Kidney (tissue), 14 donors: ENCODE results near the gene C2orf76. TPM values are rescaled to one million over a fixed set of nuclear protein-coding genes. Genes with fewer than 3 reads are reported as not detected.

Source experiments
- DNase-seq, 5 donors: peaks; one replicate each; pipeline ENCODE4 v3.0.0-alpha.2; 2013 to 2020
- FAIRE-seq: peaks from 2 replicates; lab custom pipeline; 2012; peaks lifted over from hg19 to GRCh38; lab: Jason Lieb, UNC
- H3K27ac ChIP-seq, 2 donors: one replicate each; pipeline ENCODE4 v1.7.0; 2013; ENCODE audit warnings: low read depth in 2 of 2, low read length in 2 of 2, inconsistent platforms in 1 of 2
- H3K27me3 ChIP-seq: one replicate; pipeline ENCODE4 v1.7.1; 2013; ENCODE audit warnings: low read length, inconsistent platforms; ENCODE audit not compliant: control insufficient read depth, insufficient read depth
- H3K36me3 ChIP-seq, 3 donors: one replicate each; pipeline versions ENCODE4 v1.7.0 to v1.7.1; 2013; ENCODE audit warnings: low read length in 3 of 3, control low read depth in 1 of 3, inconsistent platforms in 1 of 3; ENCODE audit not compliant: insufficient read depth in 3 of 3, control insufficient read depth in 2 of 3
- H3K4me1 ChIP-seq, 3 donors: one replicate each; pipeline versions ENCODE4 v1.7.0 to v1.7.1; 2013; ENCODE audit warnings: low read length in 3 of 3, inconsistent platforms in 1 of 3, low read depth in 1 of 3; ENCODE audit not compliant: control insufficient read depth in 2 of 3, insufficient read depth in 2 of 3
- H3K4me3 ChIP-seq, 3 donors: one replicate each; pipeline versions ENCODE4 v1.7.0 to v1.8.1; 2013; ENCODE audit warnings: low read length in 3 of 3, control low read depth in 1 of 3, inconsistent platforms in 1 of 3
- H3K9ac ChIP-seq, 3 donors: one replicate each; pipeline versions ENCODE4 v1.7.0 to v1.7.1; 2013; ENCODE audit warnings: low read length in 3 of 3, control low read depth in 1 of 3, inconsistent platforms in 1 of 3
- H3K9me3 ChIP-seq, 3 donors: one replicate each; pipeline versions ENCODE4 v1.7.0 to v1.7.1; 2013; ENCODE audit warnings: low read length in 3 of 3, control low read depth in 1 of 3, inconsistent platforms in 1 of 3; ENCODE audit not compliant: control insufficient read depth in 2 of 3, insufficient read depth in 1 of 3
- CTCF ChIP-seq: IDR thresholded peaks from 3 replicates; pipeline ENCODE4 v1.5.1; 2012; ENCODE audit warnings: mild to moderate bottlenecking, moderate library complexity, borderline replicate concordance; ENCODE audit not compliant: insufficient read depth; ENCODE audit errors: extremely low read depth
- intact Hi-C: fragments of 100-400 bp; cut with DNase I; formaldehyde crosslinking; loops from one replicate; pipeline ENCODE4 v1.11.1; 2022
- polyA plus RNA-seq: library from polyadenylated mRNA; stranded (reverse); fragments of 350-450 nt; fragmentation: Illumina TruSeq; extraction: RNeasy Lipid Tissue Mini Kit (QIAGEN cat#74804); gene quantifications from one replicate; pipeline ENCODE4 v1.2.3, GENCODE V29; 2014; ENCODE audit warnings: low read depth, low replicate concordance; ENCODE audit not compliant: insufficient read depth
- total RNA-seq: library from RNA; stranded (reverse); fragmentation: NEBNext Ultra II Directional; extraction: Animal tissue kit (Norgen Biotek cat#: 25700); gene quantifications from one replicate; pipeline ENCODE4 v1.2.1, GENCODE V29; 2021
- donor health status: control.
- donor health status: control.
- donor health status: control.
- donor health status: control.
- donor health status: control.
- donor health status: DM: yes; HTN: yes; CAD: no.
- donor health status: Normal renal cell carcinoma (clear cell type).

The C2orf76 gene
- total and polyA plus RNA-seq, 2 donors from 2014 or later = 12.4 to 31.3 TPM

- DNase-seq (no peak), FAIRE-seq (no peak)
- H3K9me3 ChIP-seq = no peaks in the 10 kb centered on the region
- no peak overlapping the region for H3K9ac ChIP-seq
- H3K36me3 ChIP-seq = no peaks in the 10 kb centered on the region
- intact Hi-C loops = loop anchor here (5.0 kb wide), 1 partner anchor 68 kb away; no protein-coding TSS in a partner anchor
- H3K4me3 ChIP-seq = no peak overlapping the region
- H3K27ac ChIP-seq = no peak overlapping the region
- no peaks in the 10 kb centered on the region for H3K27me3 ChIP-seq
- no peak for TF ChIP-seq CTCF
- H3K4me1 ChIP-seq = peaks cover 0 to 5% (median 0%) of the 10 kb centered on the region in 3 donors
Measured at GRCh38 chr2:119409506-119409905, 42.9 kb upstream of the C2orf76 start.

- Histone ChIP-seq H3K36me3 (no peaks in the 10 kb centered on the region), H3K27ac (no peak overlapping the region), H3K4me3 (no peak overlapping the region), H3K9me3 (no peaks in the 10 kb centered on the region), H3K9ac (no peak overlapping the region), H3K27me3 (no peaks in the 10 kb centered on the region), H3K4me1 (peaks cover 0 to 7% (median 1%) of the 10 kb centered on the region in 3 donors)
- no peak for FAIRE-seq
- DNase-seq = peak in 1 of 5 donors; percentile 23
- intact Hi-C loops = loop anchor here (5.0 kb wide), 1 partner anchor 69 kb away; no protein-coding TSS in a partner anchor
- TF ChIP-seq CTCF = no peak
Measured at GRCh38 chr2:119408221-119408619, 41.6 kb upstream of the C2orf76 start.

- Histone ChIP-seq H3K36me3 (no peaks in the 10 kb centered on the region), H3K9ac (no peak overlapping the region), H3K4me3 (no peak overlapping the region), H3K27me3 (no peaks in the 10 kb centered on the region), H3K9me3 (no peaks in the 10 kb centered on the region), H3K4me1 (peaks cover 0 to 12% (median 4%) of the 10 kb centered on the region in 3 donors), H3K27ac (no peak overlapping the region)
- peak in 4 of 5 donors; percentile 60 to 82 (median 69) for DNase-seq
- peak; percentile 92 for TF ChIP-seq CTCF
- intact Hi-C loops = loop anchor here (5.0 kb wide), 1 partner anchor 70 kb away; no protein-coding TSS in a partner anchor
- FAIRE-seq = peak; percentile 88
Measured at GRCh38 chr2:119407430-119408220, 41.0 kb upstream of the C2orf76 start.
